Epithelial cell of esophagus (primary cell): Measurements from ENCODE around the gene P4HTM.

Source experiments
- DNase-seq: peaks from one replicate; pipeline ENCODE4 v3.0.0; 2010; ENCODE audit warnings: low read depth
- H3K4me3 ChIP-seq: 2 replicates; pipeline ENCODE4 v1.5.1; 2011; ENCODE audit warnings: mild to moderate bottlenecking, low read length, control low read depth
- CTCF ChIP-seq: IDR thresholded peaks from 2 replicates; pipeline ENCODE4 v1.5.1; 2011; ENCODE audit warnings: low read depth, mild to moderate bottlenecking, low read length, control low read depth, inconsistent platforms; ENCODE audit not compliant: insufficient read depth; ENCODE audit errors: missing control alignments

P4HTM gene

GRCh38 chr3:49025005-49025792 lies 35.2 kb downstream of the P4HTM start:
- TF ChIP-seq CTCF: no peak
- DNase-seq: no peak

GRCh38 chr3:49025793-49026520 lies 35.9 kb downstream of the P4HTM start:
- H3K4me3 ChIP-seq: no peak overlapping the region
- DNase-seq: no peak
- TF ChIP-seq CTCF: no peak

More at GRCh38 chr3:49025005-49025792, 35.2 kb downstream of the P4HTM start:
- H3K4me3 ChIP-seq: no peak overlapping the region

- no peak overlapping the region for H3K4me3 ChIP-seq
- DNase-seq: no peak
- no peak for TF ChIP-seq CTCF
Measured at GRCh38 chr3:49026536-49026935, 36.5 kb downstream of the P4HTM start.

GRCh38 chr3:49027634-49028033 lies 37.6 kb downstream of the P4HTM start:
- peak overlapping the region; percentile 97 for H3K4me3 ChIP-seq
- no peak for DNase-seq
- TF ChIP-seq CTCF: no peak

GRCh38 chr3:49028298-49028672 lies 38.2 kb downstream of the P4HTM start:
- no peak for TF ChIP-seq CTCF
- H3K4me3 ChIP-seq: peak overlapping the region; percentile 97
- DNase-seq: no peak

GRCh38 chr3:49028673-49029562 lies 38.9 kb downstream of the P4HTM start, which contains the start of gene IMPDH2:
Gene IMPDH2 (minus strand): TSS chr3:49029398. CDS start chr3:49029350, 48 bp downstream.
- no peak for TF ChIP-seq CTCF
- peak within 1 kb of the TSS; percentile 97 for H3K4me3 ChIP-seq
- DNase-seq: peak; percentile 90
